SK-MEL-5 (cell line): ENCODE data around the gene CPD. TPM values are rescaled to one million over a fixed set of nuclear protein-coding genes. Genes with fewer than 3 reads are reported as not detected.
"Not testable (repeated sequence)": the region's sequence is repeated elsewhere in the genome, so short reads cannot be mapped to it uniquely, and the experiment has no call there.

Source experiments
- DNase-seq: peaks from one replicate; pipeline ENCODE4 v3.0.0-alpha.2; 2016; ENCODE audit warnings: low read depth, low spot score
- in situ Hi-C: cut with HindIII; loops from 2 replicates; pipeline ENCODE4 v1.10.0; 2016; ENCODE audit warnings: low sequenced_read_pairs, high pct_unique_total_duplicates, low pct_unique_long_range_greater_than_20kb
- total RNA-seq: library from RNA; depleted of rRNA; stranded (reverse); fragments of >200 nt; shearing (Covaris generic); gene quantifications from 2 replicates; pipeline ENCODE4 v1.2.3, GENCODE V29; 2014

CPD gene
- total RNA-seq, 1 experiment from 2014 or later = 41.9 TPM

DNA sequence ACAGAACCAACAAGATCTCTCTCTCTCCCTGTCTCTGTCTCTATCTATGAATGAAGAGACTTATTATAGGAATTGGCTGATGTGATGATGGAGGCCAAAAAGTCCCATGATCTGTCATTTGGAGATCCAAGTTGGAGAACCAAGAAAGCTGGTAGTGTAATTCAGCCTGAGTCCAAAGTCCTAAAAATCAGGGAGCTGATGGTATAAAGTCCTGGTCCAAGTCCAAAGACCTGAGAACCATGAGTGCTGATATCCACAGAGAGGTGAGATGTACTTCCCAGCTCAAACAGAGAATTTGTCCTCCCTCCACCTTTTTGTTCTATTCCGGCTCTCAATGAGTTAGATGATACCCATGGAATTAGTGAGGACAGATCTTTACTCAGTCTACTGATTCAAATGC, 29.5 kb upstream of the CPD start:
- in situ Hi-C loops = no loop called here
- DNase-seq = no peak

DNA sequence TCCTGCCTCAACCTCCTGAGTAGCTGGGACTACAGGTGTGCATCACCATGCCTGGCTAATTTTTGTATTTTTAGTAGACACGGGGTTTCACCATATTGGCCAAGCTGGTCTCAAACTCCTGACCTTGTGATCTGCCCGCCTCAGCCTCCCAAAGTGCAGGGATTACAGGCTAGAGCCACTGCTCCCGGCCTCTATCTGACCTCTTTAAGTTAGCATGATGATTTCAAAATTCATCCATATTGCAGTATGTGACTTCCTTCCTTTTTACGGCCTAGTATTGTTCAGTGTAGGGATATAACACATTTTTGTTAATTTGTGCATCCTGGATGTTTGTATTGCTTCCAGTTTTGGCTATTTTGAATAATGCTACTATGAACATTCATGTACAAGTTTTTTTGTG, 27.5 kb upstream of the CPD start:
- DNase-seq, in situ Hi-C loops: not testable (repeated sequence)

DNA sequence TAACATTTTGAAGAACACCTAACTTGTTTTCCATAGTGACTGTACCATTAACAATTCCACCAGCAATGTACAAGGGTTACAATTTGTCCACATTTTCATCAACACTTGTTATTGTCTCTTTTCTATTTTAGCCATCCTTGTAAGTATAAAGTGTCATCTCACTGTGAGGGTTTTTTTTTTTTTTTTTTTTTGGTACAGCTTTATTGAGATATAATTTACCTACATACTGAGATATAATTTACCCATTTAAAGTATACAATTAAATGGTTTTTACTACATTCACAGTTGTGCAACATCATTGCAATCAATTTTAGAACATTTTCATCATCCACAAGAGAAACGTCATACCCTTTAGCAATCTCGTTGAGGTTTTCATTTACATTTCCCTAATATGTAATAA, 27.0 kb upstream of the CPD start:
- in situ Hi-C loops = no loop called here
- no peak for DNase-seq

DNA sequence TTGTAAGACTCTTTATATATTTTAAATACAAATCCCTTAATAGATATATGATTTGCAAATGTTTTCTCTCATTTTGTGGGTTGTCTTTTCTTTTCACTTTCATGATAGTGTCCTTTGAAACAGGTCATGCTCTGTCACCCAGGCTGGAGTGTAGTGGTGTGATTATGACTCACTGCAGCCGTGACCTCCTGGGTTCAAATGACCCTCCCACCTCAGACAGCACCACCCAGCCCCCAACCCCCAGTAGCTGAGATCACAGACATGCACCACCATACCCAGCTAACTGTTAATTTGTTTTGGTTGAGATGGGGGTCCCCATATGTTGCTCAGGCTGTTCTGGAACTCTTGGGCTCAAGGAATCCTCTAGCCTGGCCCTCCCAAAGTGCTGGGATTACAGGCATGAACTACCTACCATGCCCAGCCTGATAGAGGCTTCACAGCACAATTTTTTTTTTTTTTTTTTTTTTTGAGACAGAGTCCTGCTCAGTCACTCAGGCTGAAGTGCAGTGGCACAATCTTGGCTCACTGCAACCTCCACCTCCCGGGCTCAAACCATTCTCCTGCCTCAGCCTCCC, 26.4 kb upstream of the CPD start:
- in situ Hi-C loops = no loop called here
- no peak for DNase-seq

DNA sequence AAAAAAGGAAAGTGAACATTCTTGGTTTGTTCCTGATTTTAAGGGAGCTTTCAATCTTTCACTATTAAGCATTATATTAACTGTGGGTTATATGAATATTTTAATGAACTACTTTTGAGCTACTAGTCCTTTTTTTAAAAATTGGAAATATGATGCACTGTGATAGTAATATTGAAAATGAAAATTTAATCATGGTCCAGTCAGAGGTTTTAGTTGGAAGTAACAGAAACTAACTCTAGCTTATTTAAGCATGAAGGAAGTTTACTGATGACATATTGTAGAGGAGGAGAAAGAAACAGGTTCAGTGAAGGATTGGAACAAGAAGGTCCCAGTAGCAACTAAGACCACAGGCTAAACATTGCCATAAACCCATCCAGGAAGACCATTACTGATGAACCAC, 24.0 kb upstream of the CPD start:
- in situ Hi-C loops = no loop called here

DNA sequence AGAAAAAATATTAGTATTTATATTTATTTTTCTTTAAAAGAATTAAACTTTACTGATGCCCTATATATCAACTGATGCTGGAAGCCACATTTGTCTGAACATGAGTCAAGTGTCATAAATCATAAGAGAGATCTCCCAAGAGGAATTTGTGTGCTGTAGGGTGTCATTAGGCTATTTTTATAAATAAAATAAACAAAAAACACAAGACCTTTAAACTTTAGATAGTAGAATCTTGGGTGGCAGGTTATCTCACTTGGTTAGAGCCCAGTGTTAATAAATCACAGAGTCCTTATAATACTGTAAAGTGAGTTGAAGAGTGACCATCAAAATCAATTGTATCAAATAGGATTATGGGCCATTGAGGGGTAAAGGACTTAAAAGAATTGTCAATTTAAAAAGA, 21.3 kb upstream of the CPD start:
- no peak for DNase-seq
- in situ Hi-C loops = no loop called here

More for the DNA sequence above, 24.0 kb upstream of the CPD start:
- no peak for DNase-seq

DNA sequence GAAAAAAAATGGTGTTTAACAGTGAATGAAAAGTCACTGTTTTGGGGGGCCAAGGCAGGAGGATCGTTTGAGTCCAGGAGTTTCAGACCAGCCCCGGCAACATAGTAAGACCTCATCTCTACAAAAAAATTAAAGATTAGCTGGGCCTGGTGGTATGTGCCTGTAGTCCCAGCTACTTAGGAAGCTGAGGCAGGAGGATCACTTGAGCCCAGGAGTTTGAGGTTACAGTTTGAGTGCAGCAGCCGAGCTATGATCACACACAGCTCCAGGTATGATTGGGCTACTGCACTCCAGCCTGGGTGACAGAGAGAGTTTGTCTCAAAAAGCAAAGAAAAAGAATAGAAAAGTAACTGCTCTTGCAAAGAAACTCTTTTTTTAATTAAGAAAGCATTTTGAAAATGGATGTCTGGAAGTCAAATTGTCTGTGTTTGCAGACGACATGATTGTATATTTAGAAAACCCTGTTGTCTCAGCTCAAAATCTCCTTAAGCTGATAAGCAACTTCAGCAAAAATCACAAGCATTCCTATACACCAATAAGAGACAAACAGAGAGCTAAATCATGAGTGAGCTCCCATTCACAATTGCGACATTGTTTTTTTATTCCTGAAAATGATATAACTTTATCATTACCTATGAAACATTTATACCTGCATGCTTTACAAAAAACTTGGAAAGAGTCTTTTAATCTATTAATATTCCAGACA, 20.5 kb upstream of the CPD start:
- no peak for DNase-seq
- in situ Hi-C loops = no loop called here

DNA sequence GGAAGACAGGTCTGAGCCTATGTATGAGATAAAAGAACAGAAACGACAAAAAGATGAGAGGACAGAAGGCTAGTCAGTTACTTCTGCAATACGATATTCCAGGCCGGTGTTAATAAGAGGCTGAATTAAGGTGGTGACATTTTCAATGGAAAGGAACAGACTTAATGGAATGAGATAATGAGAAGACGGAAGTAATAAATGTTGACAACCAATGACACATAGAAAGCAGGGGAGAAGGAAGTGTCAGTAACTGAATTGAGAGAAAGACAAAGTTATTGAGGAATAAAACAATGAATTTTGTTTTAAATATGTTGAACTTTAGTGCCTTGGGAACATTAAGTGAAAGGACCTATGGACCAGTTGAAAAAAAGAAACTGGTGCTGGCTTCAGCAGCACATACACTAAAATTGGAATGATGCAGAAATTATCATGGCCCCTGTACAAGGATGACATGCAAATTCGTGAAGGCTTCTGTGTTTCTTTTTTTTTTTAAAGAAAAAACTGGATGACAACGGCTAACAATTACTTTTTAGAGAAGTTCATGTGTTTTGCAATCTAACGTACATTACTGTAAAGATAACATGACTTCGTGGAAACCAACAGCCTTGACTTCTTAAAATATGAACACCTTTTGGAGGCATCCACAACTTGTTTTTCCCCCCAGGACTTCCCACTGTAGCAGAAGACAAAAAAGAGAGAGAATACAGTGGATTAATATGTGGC, 18.5 kb upstream of the CPD start:
- DNase-seq = no peak
- in situ Hi-C loops = no loop called here

DNA sequence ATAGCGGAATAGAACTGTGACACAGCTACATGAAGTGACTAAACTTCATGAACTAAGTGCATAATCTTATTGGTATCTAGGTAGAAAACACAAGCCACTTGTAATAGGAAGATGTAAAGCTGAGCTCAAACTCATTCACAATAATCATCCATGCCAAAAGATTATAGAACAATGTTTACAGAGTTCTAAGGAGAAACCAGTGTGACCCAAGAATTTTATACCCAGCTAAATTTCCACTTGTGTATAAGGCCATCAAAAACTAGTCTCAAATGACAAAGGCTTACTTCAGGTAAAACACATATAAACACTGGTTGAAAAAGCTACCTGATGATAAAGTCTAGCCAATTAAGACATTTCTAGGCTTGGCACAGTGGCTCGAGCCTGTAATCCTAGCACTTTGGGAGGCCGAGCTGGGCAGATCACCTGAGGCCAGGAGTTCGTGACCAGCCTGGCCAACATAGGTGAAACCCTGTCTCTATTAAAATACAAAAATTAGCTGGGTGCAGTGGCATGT, 16.9 kb upstream of the CPD start:
- in situ Hi-C loops = no loop called here
- no peak for DNase-seq

DNA sequence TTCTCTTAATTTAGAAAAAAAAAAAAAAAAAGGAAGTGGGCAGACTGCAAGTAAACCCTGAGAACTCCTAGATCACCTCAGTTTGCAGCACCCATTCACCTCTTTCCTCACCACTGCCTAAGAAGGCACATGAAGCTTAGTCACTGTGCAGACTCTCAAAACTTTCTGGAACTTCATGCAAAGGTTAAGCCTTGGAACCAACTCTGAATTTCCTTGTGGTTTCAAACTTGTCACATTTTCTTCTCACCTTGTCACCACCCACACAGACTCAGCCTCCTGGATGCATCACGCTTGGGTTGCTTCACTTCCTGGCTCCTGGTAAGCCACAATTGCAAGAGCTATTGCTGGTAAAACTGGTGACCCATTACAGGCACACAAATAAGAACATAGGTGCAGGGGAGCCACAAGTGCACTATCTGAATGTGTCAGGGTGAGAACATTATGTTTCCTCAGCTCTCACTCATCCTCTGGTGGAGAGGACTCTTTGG, 15.0 kb upstream of the CPD start:
- in situ Hi-C loops = no loop called here
- no peak for DNase-seq

DNA sequence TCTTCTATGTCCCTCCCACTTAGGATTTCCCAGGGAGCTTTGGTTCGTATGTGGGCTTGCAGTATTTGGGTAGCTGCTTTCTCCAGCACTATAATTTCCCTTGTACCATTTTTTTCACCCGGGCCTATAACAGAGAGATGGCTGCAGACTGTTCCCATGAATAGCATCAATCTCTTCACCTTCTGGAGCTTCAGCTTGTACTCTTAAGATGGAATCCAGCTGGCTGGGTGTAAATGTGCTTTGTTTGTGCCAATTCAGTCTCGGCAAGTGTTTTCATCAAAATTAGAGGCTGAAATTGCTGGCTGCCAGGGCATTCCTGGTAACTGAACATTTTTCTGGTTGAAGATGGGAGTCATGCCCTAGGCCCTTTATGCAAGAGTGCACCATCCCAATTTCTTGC, 12.2 kb upstream of the CPD start:
- no peak for DNase-seq
- in situ Hi-C loops = no loop called here

DNA sequence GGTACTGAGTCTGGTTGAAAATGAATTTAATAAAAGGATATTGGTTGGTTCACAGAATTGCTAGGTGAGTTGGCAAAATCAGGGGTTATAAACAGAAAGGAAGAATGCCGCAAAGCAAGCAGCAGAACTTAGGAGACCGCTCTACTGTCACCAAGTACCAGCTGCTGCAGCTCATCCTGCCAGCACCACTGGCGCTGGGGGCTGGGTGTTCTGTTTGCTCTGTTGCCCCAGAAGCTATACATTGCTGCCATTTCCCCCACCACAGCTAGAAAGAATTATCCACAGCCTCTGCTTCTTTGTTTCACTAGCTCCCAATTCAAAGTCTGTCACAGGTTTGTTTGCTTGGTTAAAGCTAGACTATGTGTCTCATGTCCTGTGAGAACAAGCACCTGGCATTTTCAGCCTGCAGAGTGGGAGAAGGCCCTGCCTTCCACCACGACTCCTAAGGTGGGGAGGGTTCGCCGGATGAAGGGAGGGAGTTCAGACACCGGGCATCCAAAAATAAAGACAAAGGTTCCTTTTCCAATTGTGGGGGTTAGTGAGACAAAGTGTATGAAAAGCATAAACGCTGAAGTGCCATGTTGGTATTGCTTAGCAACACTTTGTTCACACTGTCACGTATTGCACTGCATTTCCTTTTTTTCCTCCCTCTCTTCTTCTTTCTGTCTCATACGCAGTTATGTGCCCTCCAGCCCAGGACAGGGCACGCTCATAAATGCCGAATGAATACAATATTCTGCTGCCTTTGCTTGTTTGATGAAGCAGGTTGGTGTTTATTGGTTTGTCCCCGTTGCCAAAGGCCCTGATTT, 9.6 kb upstream of the CPD start:
- in situ Hi-C loops = no loop called here
- DNase-seq = no peak

DNA sequence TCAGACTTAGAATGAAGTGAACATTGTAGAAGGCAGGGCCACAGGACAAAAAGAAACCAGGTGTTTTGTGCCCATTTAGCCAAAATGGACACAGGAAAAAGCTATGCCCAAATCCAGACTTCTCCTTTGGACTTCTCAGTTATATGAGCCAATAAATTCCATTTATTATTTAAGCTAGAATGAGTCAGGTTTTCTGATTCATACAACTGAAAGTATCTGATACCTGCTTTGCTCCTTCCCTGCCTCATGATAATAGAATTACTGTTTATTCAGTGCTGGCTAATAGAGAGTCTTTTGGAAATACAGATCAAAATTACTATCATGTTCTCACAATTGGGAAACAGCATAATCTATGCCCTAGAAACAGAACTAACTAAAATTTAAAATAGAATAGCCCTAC, 8.7 kb upstream of the CPD start:
- DNase-seq = no peak
- in situ Hi-C loops = no loop called here

DNA sequence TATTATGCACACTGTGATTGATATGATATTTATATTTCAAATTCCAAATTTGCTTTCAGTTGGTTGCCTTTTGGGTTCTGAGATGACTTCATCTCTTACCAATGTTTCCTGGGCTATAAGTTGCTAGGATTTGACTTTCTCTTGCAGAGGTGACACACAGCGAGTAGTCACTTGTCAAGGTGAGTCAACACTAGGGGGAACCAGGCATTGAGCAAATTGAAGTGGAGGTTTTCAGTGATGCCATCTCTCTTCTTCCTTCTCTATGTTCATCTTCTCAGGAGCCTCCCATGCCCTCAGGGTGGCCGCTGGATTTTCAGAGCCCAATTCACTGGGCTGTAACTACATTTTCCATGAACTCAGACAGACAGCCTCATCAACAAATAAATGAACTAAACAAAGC, 6.0 kb upstream of the CPD start:
- in situ Hi-C loops = no loop called here
- no peak for DNase-seq

DNA sequence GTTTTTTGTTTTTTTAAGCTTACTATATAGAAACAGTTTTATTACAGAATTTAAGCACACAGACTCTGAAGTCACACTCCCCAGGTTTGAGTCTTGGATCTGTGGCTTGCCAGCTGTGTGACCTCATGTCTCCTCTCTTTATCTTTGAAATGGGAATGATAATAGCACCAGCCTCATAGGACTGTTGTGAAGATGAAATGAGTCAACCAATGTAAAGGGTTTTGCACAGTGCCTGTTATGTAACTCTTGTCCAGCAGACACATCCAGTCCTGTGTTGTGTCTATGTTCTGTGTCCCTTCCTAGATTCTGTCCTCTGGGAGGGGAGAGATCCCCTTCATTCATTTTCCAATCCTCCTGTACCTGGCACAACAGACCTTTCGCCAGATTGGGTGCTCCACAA, 3.1 kb upstream of the CPD start:
- no peak for DNase-seq
- in situ Hi-C loops = no loop called here

DNA sequence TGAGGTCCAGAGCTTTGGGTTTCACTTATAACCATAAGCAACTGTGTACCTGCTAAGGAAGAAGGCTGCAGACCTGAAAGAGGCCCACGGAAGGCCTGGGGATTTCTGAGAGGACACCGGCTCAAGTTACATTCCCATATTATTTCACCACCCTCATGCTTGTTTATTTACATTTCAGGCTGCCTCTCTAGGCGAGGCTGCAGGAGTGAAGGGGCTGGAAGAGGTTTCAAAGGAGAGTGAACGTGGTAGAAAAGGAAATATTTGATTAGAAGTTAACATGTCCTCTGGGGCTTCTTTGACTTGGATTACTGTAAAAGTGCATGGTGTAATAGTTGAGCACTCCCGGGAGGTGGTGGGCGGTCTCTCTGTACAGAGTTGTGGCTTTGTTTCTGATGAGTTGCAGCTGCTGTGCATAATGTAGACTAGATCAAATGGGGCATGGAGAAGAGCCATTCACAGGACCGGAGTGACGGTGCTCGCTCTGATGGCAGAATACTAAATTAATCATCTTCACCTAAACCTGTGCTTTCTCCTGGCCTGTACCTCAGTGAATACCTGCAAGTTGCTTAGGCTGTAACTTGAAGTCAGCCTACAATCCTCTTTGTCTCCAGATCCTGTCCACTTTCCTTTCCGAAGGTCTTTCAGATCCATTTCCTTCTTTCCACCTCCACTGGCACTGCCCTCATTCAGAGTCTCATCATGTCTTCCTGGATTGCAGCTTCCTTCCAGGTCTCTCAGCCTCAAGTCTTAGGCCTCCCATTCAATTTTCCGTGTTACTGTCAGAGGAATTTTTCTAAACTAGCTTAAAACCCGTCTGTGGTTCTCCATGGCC, 1.9 kb upstream of the CPD start:
- in situ Hi-C loops = no loop called here
- DNase-seq = peak; percentile 27

DNA sequence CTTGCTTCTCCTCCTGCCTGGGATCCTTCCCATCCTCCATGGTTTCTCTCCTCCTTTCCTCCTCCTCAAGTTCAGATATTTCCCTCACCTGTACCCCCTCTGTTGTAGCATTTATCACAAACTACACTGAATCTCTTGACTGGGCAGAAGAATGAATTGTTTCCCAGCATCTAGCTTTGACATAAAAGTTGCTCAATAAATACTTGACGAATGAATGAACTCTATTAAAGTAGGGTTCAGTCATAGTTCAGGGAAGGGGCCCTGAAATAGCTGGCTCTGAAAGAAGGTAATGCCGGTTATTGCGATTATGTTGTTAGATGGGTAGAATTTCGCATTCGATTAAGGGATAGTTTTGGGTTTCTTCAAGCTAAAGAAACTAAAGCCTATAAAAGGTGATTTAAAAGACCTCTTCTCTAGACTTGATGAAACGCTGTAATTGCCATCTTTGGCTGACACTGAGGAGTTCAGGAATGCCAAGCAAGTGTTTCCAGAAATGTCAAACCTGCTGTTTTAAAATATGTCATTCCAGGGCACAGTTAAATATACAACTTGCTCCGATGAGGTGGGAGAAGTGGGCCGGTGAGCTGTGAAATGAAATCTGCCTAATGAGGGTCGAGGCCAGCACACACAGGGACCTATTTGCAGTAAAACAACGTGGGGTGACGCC, 1.0 kb upstream of the CPD start:
- in situ Hi-C loops = no loop called here
- DNase-seq = no peak
